Upper lobe of left lung (tissue), 6 donors: ENCODE measurements around the gene ARHGAP23. TPM values are rescaled to one million over a fixed set of nuclear protein-coding genes. Genes with fewer than 3 reads are reported as not detected.

Experiments
- ATAC-seq, 2 donors: fragments of 200-7000 bp; cut with Tn5 transposase; one replicate each; pipeline ENCODE4 v1.9.1; 2022; ENCODE audit warnings: mild to moderate bottlenecking in 2 of 2, moderate library complexity in 2 of 2; ENCODE audit not compliant: low FRiP score in 2 of 2
- DNase-seq, 2 donors: peaks; one replicate each; pipeline ENCODE4 v3.0.0-alpha.2; 2019 to 2020
- H3K27ac ChIP-seq, 4 donors: fragments of 200-600 bp; sonication (generic); one replicate each; pipeline ENCODE4 v1.5.1; 2016 to 2019
- H3K27me3 ChIP-seq, 4 donors: fragments of 200-600 bp; sonication (generic); one replicate each; pipeline ENCODE4 v1.5.1; 2017 to 2019
- H3K36me3 ChIP-seq, 4 donors: fragments of 200-600 bp; sonication (generic); one replicate each; pipeline ENCODE4 v1.5.1; 2016 to 2019
- H3K4me1 ChIP-seq, 4 donors: fragments of 200-600 bp; sonication (generic); one replicate each; pipeline ENCODE4 v1.5.1; 2018 to 2019
- H3K4me3 ChIP-seq, 4 donors: fragments of 200-600 bp; sonication (generic); one replicate each; pipeline ENCODE4 v1.5.1; 2017 to 2019; ENCODE audit warnings: mild to moderate bottlenecking in 2 of 4, moderate library complexity in 1 of 4
- H3K9me3 ChIP-seq, 4 donors: fragments of 200-600 bp; sonication (generic); one replicate each; pipeline ENCODE4 v1.5.1; 2018 to 2019
- CTCF ChIP-seq, 6 experiments: fragments of 450-650 bp in 4 of 6; fragments of 200-600 bp in 2 of 6; sonication (generic) in 2 of 6; IDR thresholded peaks; one replicate each; pipeline ENCODE4 v1.5.1; 2016 to 2019; ENCODE audit warnings: antibody characterized with exemption in 6 of 6
- EP300 ChIP-seq, 4 donors: sonication (generic); formaldehyde crosslinking; IDR thresholded peaks; one replicate each; pipeline ENCODE4 v1.5.1; 2017; ENCODE audit warnings: antibody characterized with exemption in 4 of 4, control low read depth in 2 of 4
- POLR2A ChIP-seq, 4 donors: fragments of 450-650 bp; IDR thresholded peaks; one replicate each; pipeline ENCODE4 v1.5.1; 2016 to 2017; ENCODE audit warnings: antibody characterized with exemption in 4 of 4, mild to moderate bottlenecking in 2 of 4
- POLR2AphosphoS5 ChIP-seq, 2 donors: sonication (generic); formaldehyde crosslinking; IDR thresholded peaks; one replicate each; pipeline ENCODE4 v1.5.1; 2017; ENCODE audit warnings: antibody characterized with exemption in 2 of 2
- WGBS, 2 donors: methylation state at CpG; one replicate each; pipeline ENCODE4 v1.1.5; 2017 to 2018; 5-methylcytosine and 5-hydroxymethylcytosine counted together
- total RNA-seq, 6 donors: library from RNA; depleted of rRNA in 4 of 6; stranded (reverse); fragments of >200 nt in 4 of 6; gene quantifications; one replicate each; pipeline versions ENCODE4 v1.1.0 to v1.2.1, GENCODE V29; 2016 to 2021
- donor health status: DM: no; HTN: no; CAD: no; lungs with moderate emphysema.
- donor health status: DM: no; HTN: yes; CAD: no; lungs with severe emphysema.

The ARHGAP23 gene
- total RNA-seq, 6 donors from 2014 or later = 30.4 to 104 (median 70.1) TPM

- ATAC-seq = no peak
- no peak overlapping the region for H3K27ac ChIP-seq
- no peaks in the 10 kb centered on the region for H3K9me3 ChIP-seq
- 79 to 83% methylated on average over 12 of the region's 12 CpGs for WGBS, 2 donors
- no peak for DNase-seq
- H3K4me3 ChIP-seq = no peak overlapping the region
- H3K4me1 ChIP-seq = peaks cover 16 to 33% (median 25%) of the 10 kb centered on the region in 4 donors
- no peak for TF ChIP-seq EP300 (IDR thresholded peaks at IDR 0.05)
- no peak for TF ChIP-seq POLR2AphosphoS5 (IDR thresholded peaks at IDR 0.05)
- TF ChIP-seq CTCF (IDR thresholded peaks at IDR 0.05) = no peak
- TF ChIP-seq POLR2A (IDR thresholded peaks at IDR 0.05) = no peak
- no peaks in the 10 kb centered on the region for H3K27me3 ChIP-seq
- H3K36me3 ChIP-seq = peaks cover 0 to 57% (median 21%) of the 10 kb centered on the region in 4 donors
These were observed 31.9 kb downstream of the ARHGAP23 start for GRCh38 chr17:38460082-38460715.

- DNase-seq (no peak), ATAC-seq (no peak)
- H3K27ac ChIP-seq = no peak overlapping the region
- H3K36me3 ChIP-seq = peaks cover 0 to 57% (median 21%) of the 10 kb centered on the region in 4 donors
- H3K27me3 ChIP-seq = no peaks in the 10 kb centered on the region
- H3K4me1 ChIP-seq = peaks cover 16 to 33% (median 23%) of the 10 kb centered on the region in 4 donors
- no peak for TF ChIP-seq POLR2A (IDR thresholded peaks at IDR 0.05)
- TF ChIP-seq EP300 (IDR thresholded peaks at IDR 0.05) = no peak
- TF ChIP-seq POLR2AphosphoS5 (IDR thresholded peaks at IDR 0.05) = no peak
- TF ChIP-seq CTCF (IDR thresholded peaks at IDR 0.05) = no peak
- H3K4me3 ChIP-seq = no peak overlapping the region
- 86 to 92% methylated on average over 16 to 19 of the region's 19 CpGs for WGBS, 2 donors
- H3K9me3 ChIP-seq = no peaks in the 10 kb centered on the region
These were observed 32.7 kb downstream of the ARHGAP23 start for GRCh38 chr17:38460716-38461630.

GRCh38 chr17:38461683-38462082 lies 33.4 kb downstream of the ARHGAP23 start:
- H3K4me1 ChIP-seq = peaks cover 17 to 33% (median 25%) of the 10 kb centered on the region in 4 donors
- no peak overlapping the region for H3K27ac ChIP-seq
- no peak for ATAC-seq
- H3K9me3 ChIP-seq = no peaks in the 10 kb centered on the region
- H3K4me3 ChIP-seq = no peak overlapping the region
- H3K36me3 ChIP-seq = peaks cover 0 to 63% (median 26%) of the 10 kb centered on the region in 4 donors
- no peaks in the 10 kb centered on the region for H3K27me3 ChIP-seq
- no peak for TF ChIP-seq POLR2A (IDR thresholded peaks at IDR 0.05)
- DNase-seq = no peak
- WGBS, 2 donors = 87 to 90% methylated on average over 7 of the region's 7 CpGs

- DNase-seq = no peak
- WGBS, 2 donors = 31 to 67% methylated on average over 2 to 7 of the region's 8 CpGs
- H3K9me3 ChIP-seq = no peaks in the 10 kb centered on the region
- no peak overlapping the region for H3K4me3 ChIP-seq
- H3K27me3 ChIP-seq = no peaks in the 10 kb centered on the region
- TF ChIP-seq POLR2A (IDR thresholded peaks at IDR 0.05) (no peak), POLR2AphosphoS5 (IDR thresholded peaks at IDR 0.05) (no peak), CTCF (IDR thresholded peaks at IDR 0.05) (no peak), EP300 (IDR thresholded peaks at IDR 0.05) (no peak)
- H3K27ac ChIP-seq = peak overlapping the region; percentile 85 to 91 (median 89)
- no peak for ATAC-seq
- H3K4me1 ChIP-seq = peaks cover 25 to 43% (median 34%) of the 10 kb centered on the region in 4 donors
- peaks cover 0 to 75% (median 28%) of the 10 kb centered on the region in 4 donors for H3K36me3 ChIP-seq
These were observed 35.2 kb downstream of the ARHGAP23 start for GRCh38 chr17:38463451-38463858.

- WGBS, 2 donors = 31 to 38% methylated on average over 5 to 9 of the region's 9 CpGs
- ATAC-seq (peak in 1 of 2 donors; percentile 1), DNase-seq (no peak)
- peak overlapping the region in 3 of 4 donors; percentile 36 to 58 (median 50) for H3K4me3 ChIP-seq
- no peak for TF ChIP-seq CTCF (IDR thresholded peaks at IDR 0.05)
- no peak for TF ChIP-seq POLR2A (IDR thresholded peaks at IDR 0.05)
- TF ChIP-seq EP300 (IDR thresholded peaks at IDR 0.05) = peak in 1 of 4 donors; percentile 22
- peak overlapping the region; percentile 85 to 91 (median 89) for H3K27ac ChIP-seq
- H3K4me1 ChIP-seq = peaks cover 25 to 43% (median 34%) of the 10 kb centered on the region in 4 donors
- peaks cover 0 to 74% (median 27%) of the 10 kb centered on the region in 4 donors for H3K36me3 ChIP-seq
- H3K9me3 ChIP-seq = no peaks in the 10 kb centered on the region
- H3K27me3 ChIP-seq = no peaks in the 10 kb centered on the region
These were observed 36.0 kb downstream of the ARHGAP23 start for GRCh38 chr17:38464251-38464722.
